ENCODE measurements around the gene ARTN.

Gene ARTN

GRCh38 chr1:43938383-43938782, 4.8 kb downstream of the ARTN start:
- Histone ChIP-seq H3K27ac (ENCODE audit: low read depth, low read length, poor library complexity, severe bottlenecking) (no peak overlapping the region), H3K36me3 (ENCODE audit: insufficient read depth, low read length) (no peaks in the 10 kb centered on the region; the same call in 1 of the 2 replicates), H2AFZ (ENCODE audit: low read length) (no peak overlapping the region), H3K79me2 (ENCODE audit: insufficient read depth, low read length) (no peaks in the 10 kb centered on the region), H3K4me2 (ENCODE audit: low read length) (no peak overlapping the region), H3F3A (ENCODE audit: insufficient read depth, low read length) (no peaks in the 10 kb centered on the region), H3K27me3 (ENCODE audit: insufficient read depth, low read length) (no peaks in the 10 kb centered on the region), H3K9me2 (ENCODE audit: low read depth, low read length) (no peaks in the 10 kb centered on the region), H3K9ac (ENCODE audit: low read length) (no peak overlapping the region), H4K20me1 (ENCODE audit: insufficient read depth, low read length) (no peaks in the 10 kb centered on the region), H3K4me1 (ENCODE audit: insufficient read depth, low read length, severe bottlenecking) (peaks cover 20% of the 10 kb centered on the region), H3K4me3 (ENCODE audit: low read depth, low read length, poor library complexity, severe bottlenecking) (no peak overlapping the region), H3K9me3 (ENCODE audit: low read length) (no peaks in the 10 kb centered on the region)
- TF ChIP-seq CTCF (IDR thresholded peaks at IDR 0.05; ENCODE audit: low read length) (no peak), EZH2 (IDR thresholded peaks at IDR 0.05; ENCODE audit: borderline replicate concordance, low read length) (no peak)

GRCh38 chr1:43938892-43939587, 5.4 kb downstream of the ARTN start:
- Histone ChIP-seq H3K4me3 (ENCODE audit: low read depth, low read length, poor library complexity, severe bottlenecking) (no peak overlapping the region), H2AFZ (ENCODE audit: low read length) (no peak overlapping the region), H3K27ac (ENCODE audit: low read depth, low read length, poor library complexity, severe bottlenecking) (no peak overlapping the region), H3K9ac (ENCODE audit: low read length) (no peak overlapping the region), H3K79me2 (ENCODE audit: insufficient read depth, low read length) (no peaks in the 10 kb centered on the region), H3K36me3 (ENCODE audit: insufficient read depth, low read length) (no peaks in the 10 kb centered on the region; the same call in 1 of the 2 replicates), H4K20me1 (ENCODE audit: insufficient read depth, low read length) (no peaks in the 10 kb centered on the region), H3K27me3 (ENCODE audit: insufficient read depth, low read length) (no peaks in the 10 kb centered on the region), H3K4me2 (ENCODE audit: low read length) (no peak overlapping the region), H3K4me1 (ENCODE audit: insufficient read depth, low read length, severe bottlenecking) (peaks cover 14% of the 10 kb centered on the region), H3K9me2 (ENCODE audit: low read depth, low read length) (no peaks in the 10 kb centered on the region), H3F3A (ENCODE audit: insufficient read depth, low read length) (no peaks in the 10 kb centered on the region), H3K9me3 (ENCODE audit: low read length) (no peaks in the 10 kb centered on the region)
- TF ChIP-seq CTCF (IDR thresholded peaks at IDR 0.05; ENCODE audit: low read length): no peak
- no peak for TF ChIP-seq EZH2 (IDR thresholded peaks at IDR 0.05; ENCODE audit: borderline replicate concordance, low read length)

- TF ChIP-seq CTCF (IDR thresholded peaks at IDR 0.05; ENCODE audit: low read length) (no peak), EZH2 (IDR thresholded peaks at IDR 0.05; ENCODE audit: borderline replicate concordance, low read length) (no peak)
- Histone ChIP-seq H3K79me2 (ENCODE audit: insufficient read depth, low read length) (no peaks in the 10 kb centered on the region), H4K20me1 (ENCODE audit: insufficient read depth, low read length) (no peaks in the 10 kb centered on the region), H3K9ac (ENCODE audit: low read length) (no peak overlapping the region), H3K36me3 (ENCODE audit: insufficient read depth, low read length) (no peaks in the 10 kb centered on the region; the same call in 1 of the 2 replicates), H3K27me3 (ENCODE audit: insufficient read depth, low read length) (no peaks in the 10 kb centered on the region), H3K9me3 (ENCODE audit: low read length) (no peaks in the 10 kb centered on the region), H3K27ac (ENCODE audit: low read depth, low read length, poor library complexity, severe bottlenecking) (no peak overlapping the region), H2AFZ (ENCODE audit: low read length) (no peak overlapping the region), H3F3A (ENCODE audit: insufficient read depth, low read length) (no peaks in the 10 kb centered on the region), H3K4me1 (ENCODE audit: insufficient read depth, low read length, severe bottlenecking) (peaks cover 17% of the 10 kb centered on the region), H3K4me2 (ENCODE audit: low read length) (no peak overlapping the region), H3K4me3 (ENCODE audit: low read depth, low read length, poor library complexity, severe bottlenecking) (no peak overlapping the region), H3K9me2 (ENCODE audit: low read depth, low read length) (no peaks in the 10 kb centered on the region)
Observed at GRCh38 chr1:43942411-43942810, 8.8 kb downstream of the ARTN start.
